NCI-H69 (cell line): ENCODE data around the gene ADAMTS17.
"Not testable (repeated sequence)": the region's sequence is repeated elsewhere in the genome, so short reads cannot be mapped to it uniquely, and the experiment has no call there.

Experiments used
- DNase-seq: peaks from one replicate; lab custom pipeline; 2025; lab: John Stamatoyannopoulos, UW

ADAMTS17 gene

GRCh38 chr15:99951511-99951910 is 390.3 kb downstream of the ADAMTS17 start:
- DNase-seq = no peak

- DNase-seq = no peak
These were observed 397.6 kb downstream of the ADAMTS17 start for GRCh38 chr15:99944131-99944530.

- DNase-seq = no peak
These were observed 398.3 kb downstream of the ADAMTS17 start for GRCh38 chr15:99943466-99943865.

GRCh38 chr15:99932676-99933402 is 408.9 kb downstream of the ADAMTS17 start:
- no peak for DNase-seq

GRCh38 chr15:99931703-99932603 is 409.8 kb downstream of the ADAMTS17 start:
- DNase-seq = no peak

- DNase-seq = no peak
These were observed 411.1 kb downstream of the ADAMTS17 start for GRCh38 chr15:99930696-99931095.

GRCh38 chr15:99929266-99929665 is 412.5 kb downstream of the ADAMTS17 start:
- DNase-seq = no peak

GRCh38 chr15:99928429-99928981 is 413.3 kb downstream of the ADAMTS17 start:
- DNase-seq = peak; percentile 67

- DNase-seq = not testable (repeated sequence)
These were observed 415.2 kb downstream of the ADAMTS17 start for GRCh38 chr15:99926532-99926931.

- DNase-seq = peak; percentile 42
These were observed 415.9 kb downstream of the ADAMTS17 start for GRCh38 chr15:99925661-99926461.

GRCh38 chr15:99923711-99924110 is 418.1 kb downstream of the ADAMTS17 start:
- no peak for DNase-seq
